GM12875 (cell line): ENCODE data around the gene SEC14L3.

Experiments used
- H3K4me3 ChIP-seq: one replicate; pipeline ENCODE4 v1.5.1; 2011; ENCODE audit warnings: low read depth, low read length, control low read depth
- CTCF ChIP-seq: IDR thresholded peaks from 2 replicates; pipeline ENCODE4 v1.5.1; 2011; ENCODE audit warnings: low read depth, mild to moderate bottlenecking, control low read depth, inconsistent platforms, low read length, moderate library complexity, borderline replicate concordance; ENCODE audit not compliant: insufficient read depth

Gene SEC14L3

DNA sequence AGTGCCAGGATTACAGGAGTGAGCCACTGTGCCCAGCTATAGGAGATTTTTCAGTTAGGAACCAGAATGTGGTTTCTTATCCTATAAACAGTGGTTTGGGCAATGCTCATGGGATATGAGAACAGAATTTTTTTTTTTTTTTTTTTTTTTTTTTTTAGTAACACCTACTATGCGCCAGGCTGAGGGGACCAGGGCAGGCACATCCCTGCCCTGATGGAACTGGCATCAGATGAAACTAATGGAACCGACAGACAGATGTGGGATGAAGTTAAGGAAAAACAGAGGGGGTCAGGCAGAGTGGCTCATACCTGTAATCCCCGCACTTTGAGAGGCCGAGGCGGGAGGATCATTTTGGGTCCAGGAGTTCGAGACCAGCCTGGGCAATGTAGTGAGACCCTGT is 28.8 kb upstream of the SEC14L3 start:
- no peak for TF ChIP-seq CTCF
- no peak overlapping the region for H3K4me3 ChIP-seq

DNA sequence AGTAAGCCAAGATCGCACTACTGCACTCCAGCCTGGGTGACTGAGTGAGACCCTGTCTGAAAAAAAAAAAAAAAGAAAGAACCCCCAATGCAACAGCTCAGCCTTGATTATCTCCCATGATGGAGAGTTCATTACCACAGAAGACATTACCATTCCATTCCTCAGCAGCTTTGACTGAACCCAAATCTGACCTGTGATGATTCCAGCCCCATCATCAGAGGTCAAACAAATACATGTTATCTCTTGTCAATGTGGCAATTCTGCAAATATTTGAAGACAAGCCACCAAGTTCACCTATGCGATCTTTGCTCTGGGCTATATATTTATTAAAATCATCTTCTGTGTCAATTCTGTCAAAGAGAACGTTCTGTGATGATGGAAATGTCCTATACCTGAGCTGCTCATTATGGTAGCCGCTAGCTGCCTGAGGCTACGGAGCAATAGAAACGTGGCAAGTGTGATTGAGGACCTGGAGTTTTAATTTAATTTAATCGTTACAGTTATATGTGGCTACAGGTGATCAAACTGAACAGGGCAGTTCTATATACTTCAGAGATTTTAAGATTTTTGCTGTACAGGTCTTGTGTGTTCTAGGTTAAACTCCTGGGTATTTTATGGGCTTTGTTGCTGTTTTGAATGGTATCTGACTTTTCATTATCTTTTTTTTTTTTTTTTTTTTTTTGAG is 25.8 kb upstream of the SEC14L3 start:
- TF ChIP-seq CTCF, result no peak
- H3K4me3 ChIP-seq, result no peak overlapping the region

DNA sequence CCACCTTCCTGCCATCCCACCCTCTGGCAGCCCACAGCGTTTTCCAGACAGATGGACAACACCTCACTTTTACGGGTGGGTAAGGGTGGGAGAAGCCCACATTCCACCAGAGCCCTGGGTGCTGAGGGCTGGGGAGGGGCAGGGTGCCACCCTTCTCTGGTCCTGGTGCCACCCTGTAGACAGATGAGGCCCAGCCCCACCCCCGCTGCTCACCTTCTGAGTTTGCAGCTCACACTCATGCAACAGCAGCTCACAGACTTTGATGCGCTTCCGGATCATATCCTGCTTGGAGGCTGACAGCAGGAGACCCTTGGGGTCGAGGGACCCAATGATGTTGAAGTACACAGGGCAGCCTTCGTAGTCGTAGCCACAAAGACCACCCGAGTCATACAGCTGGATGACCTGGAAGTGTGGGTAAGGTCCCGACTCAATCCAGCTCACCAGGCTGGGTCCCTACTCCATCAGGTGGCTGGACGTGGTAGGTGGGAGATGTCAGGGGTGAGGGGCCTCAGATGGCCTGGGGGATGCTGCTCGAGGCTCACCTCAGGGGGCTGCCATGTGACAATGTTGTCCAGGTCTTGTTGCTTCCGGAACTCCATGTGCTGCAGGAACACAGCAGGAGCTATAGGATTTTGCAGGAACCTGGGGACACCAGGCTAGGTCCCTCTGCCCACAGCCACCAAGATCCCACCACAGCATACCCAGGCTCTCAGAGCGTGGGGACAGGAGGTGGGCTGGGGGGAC is 23.4 kb upstream of the SEC14L3 start:
- TF ChIP-seq CTCF, result no peak
- H3K4me3 ChIP-seq, result no peak overlapping the region

DNA sequence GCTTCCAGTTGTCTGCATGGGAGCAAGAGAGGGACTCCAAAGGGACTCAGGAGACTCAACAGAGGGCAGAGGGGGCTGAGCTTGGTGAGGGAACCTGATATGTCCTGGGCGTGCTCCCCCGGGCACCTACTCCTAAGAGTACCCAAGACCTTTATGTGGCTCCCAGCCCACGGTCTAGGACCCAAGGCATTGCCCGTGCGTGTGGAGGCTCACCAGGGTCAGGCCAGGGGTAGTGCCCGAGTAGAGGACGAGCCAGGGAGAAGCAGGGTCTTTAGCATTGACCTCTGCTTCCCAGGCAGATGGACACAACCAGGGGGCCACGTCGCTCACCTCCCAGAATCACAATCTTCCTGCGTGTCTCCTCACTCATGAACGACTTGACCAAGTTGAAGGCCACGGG is 20.3 kb upstream of the SEC14L3 start:
- no peak overlapping the region for H3K4me3 ChIP-seq
- TF ChIP-seq CTCF, result no peak

DNA sequence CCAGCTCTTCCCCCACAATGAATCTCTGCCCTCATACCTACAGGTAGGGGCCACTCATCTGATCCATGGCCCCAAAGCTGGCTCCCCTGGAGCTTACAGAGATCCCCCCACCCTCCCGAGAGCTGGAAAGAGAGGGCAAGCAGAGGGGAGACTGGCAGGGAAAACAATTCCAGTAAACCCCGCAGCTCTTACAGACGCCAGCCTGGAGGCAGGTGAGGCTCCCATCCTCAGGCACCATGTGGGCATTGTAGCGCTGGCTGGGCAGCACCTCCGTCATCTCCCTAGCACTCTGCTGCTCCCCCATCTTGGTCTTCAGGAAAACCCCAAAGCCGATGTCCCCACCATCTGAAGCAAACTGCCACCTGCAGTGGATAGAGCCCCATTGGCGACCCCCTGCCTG is 19.6 kb upstream of the SEC14L3 start:
- TF ChIP-seq CTCF, result no peak

GRCh38 chr22:30490399-30490798 is 18.6 kb upstream of the SEC14L3 start:
- H3K4me3 ChIP-seq, result no peak overlapping the region
- peak; percentile 26; the same call in 1 of the 2 replicates for TF ChIP-seq CTCF

More for the DNA sequence above, 19.6 kb upstream of the SEC14L3 start:
- no peak overlapping the region for H3K4me3 ChIP-seq

DNA sequence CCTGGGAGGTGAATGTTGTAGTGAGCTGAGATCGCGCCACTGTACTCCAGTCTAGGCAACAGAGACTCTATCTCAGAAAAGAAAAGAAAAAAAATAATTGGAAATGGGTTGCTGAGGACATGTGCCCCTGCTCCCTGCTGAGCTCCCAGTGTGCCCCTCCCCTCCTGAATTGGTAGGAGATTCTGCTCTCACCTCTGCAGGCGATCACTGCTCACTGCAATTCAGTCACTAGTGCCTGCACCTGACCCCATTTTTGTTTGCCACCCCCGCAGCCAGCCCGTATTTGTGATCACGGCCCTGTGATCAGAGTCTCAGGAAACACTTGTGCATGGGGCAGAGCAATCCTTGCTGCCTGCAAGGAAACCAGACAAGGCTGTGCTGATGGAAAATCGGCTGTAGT is 16.3 kb upstream of the SEC14L3 start:
- H3K4me3 ChIP-seq, result no peak overlapping the region
- TF ChIP-seq CTCF, result no peak
